NB4 (cell line): ENCODE measurements around the gene RASGEF1C.

ENCODE experiments used
- CTCF ChIP-seq: IDR thresholded peaks from one replicate; pipeline ENCODE4 v1.5.1; 2012; ENCODE audit warnings: low read depth, low read length
- POLR2A ChIP-seq: IDR thresholded peaks from 2 replicates; pipeline ENCODE4 v1.6.1; 2011; ENCODE audit warnings: mild to moderate bottlenecking; ENCODE audit not compliant: insufficient read length; ENCODE audit errors: extremely low read depth

GRCh38 chr5:180230017-180230416 lies 21.0 kb upstream of the RASGEF1C start:
- TF ChIP-seq POLR2A (no peak), CTCF (no peak)
